ENCODE results near the gene MINDY4. TPM values are rescaled to one million over a fixed set of nuclear protein-coding genes. Genes with fewer than 3 reads are reported as not detected.

MINDY4 gene
- total RNA-seq, 1 donor from 2014 or later, result 8.4 TPM

GRCh38 chr7:30844916-30845315 lies 73.7 kb downstream of the MINDY4 start:
- no peak for TF ChIP-seq CTCF (conservative IDR thresholded peaks at IDR 0.05)
- peaks cover 16% of the 10 kb centered on the region for H3K4me1 Mint-ChIP-seq (ENCODE audit: unreplicated experiment)

GRCh38 chr7:30845426-30846135 lies 74.4 kb downstream of the MINDY4 start:
- Mint-ChIP-seq H3K36me3 (no peaks in the 10 kb centered on the region), H3K9me3 (no peaks in the 10 kb centered on the region), H3K4me3 (no peak overlapping the region), H3K27ac (no peak overlapping the region), H3K27me3 (no peaks in the 10 kb centered on the region), H3K4me1 (ENCODE audit: unreplicated experiment) (peaks cover 16% of the 10 kb centered on the region)
- no peak for DNase-seq (ENCODE audit: extremely low spot score, unreplicated experiment)
- no peak for TF ChIP-seq CTCF (conservative IDR thresholded peaks at IDR 0.05)

More at GRCh38 chr7:30844916-30845315, 73.7 kb downstream of the MINDY4 start:
- no peak overlapping the region for H3K27ac Mint-ChIP-seq
- no peak overlapping the region for H3K4me3 Mint-ChIP-seq
- no peak for DNase-seq (ENCODE audit: extremely low spot score, unreplicated experiment)
- no peaks in the 10 kb centered on the region for H3K9me3 Mint-ChIP-seq
- H3K36me3 Mint-ChIP-seq, result no peaks in the 10 kb centered on the region
- H3K27me3 Mint-ChIP-seq, result no peaks in the 10 kb centered on the region

- Mint-ChIP-seq H3K9me3 (no peaks in the 10 kb centered on the region), H3K4me1 (ENCODE audit: unreplicated experiment) (peaks cover 9% of the 10 kb centered on the region), H3K36me3 (no peaks in the 10 kb centered on the region), H3K27ac (no peak overlapping the region), H3K4me3 (no peak overlapping the region), H3K27me3 (no peaks in the 10 kb centered on the region)
- TF ChIP-seq CTCF (conservative IDR thresholded peaks at IDR 0.05), result no peak
- no peak for DNase-seq (ENCODE audit: extremely low spot score, unreplicated experiment)
Measured at GRCh38 chr7:30846378-30846777, 75.2 kb downstream of the MINDY4 start.

- Mint-ChIP-seq H3K4me1 (ENCODE audit: unreplicated experiment) (peaks cover 17% of the 10 kb centered on the region), H3K27ac (no peak overlapping the region), H3K36me3 (no peaks in the 10 kb centered on the region), H3K4me3 (no peak overlapping the region), H3K27me3 (no peaks in the 10 kb centered on the region), H3K9me3 (no peaks in the 10 kb centered on the region)
- TF ChIP-seq CTCF (conservative IDR thresholded peaks at IDR 0.05), result no peak
- DNase-seq (ENCODE audit: extremely low spot score, unreplicated experiment), result no peak
Measured at GRCh38 chr7:30848121-30848855, 77.1 kb downstream of the MINDY4 start.

- no peak for TF ChIP-seq CTCF (conservative IDR thresholded peaks at IDR 0.05)
- peaks cover 17% of the 10 kb centered on the region for H3K4me1 Mint-ChIP-seq (ENCODE audit: unreplicated experiment)
- H3K36me3 Mint-ChIP-seq, result no peaks in the 10 kb centered on the region
- H3K27ac Mint-ChIP-seq, result peak overlapping the region; percentile 9
- no peak for DNase-seq (ENCODE audit: extremely low spot score, unreplicated experiment)
- no peaks in the 10 kb centered on the region for H3K27me3 Mint-ChIP-seq
- no peak overlapping the region for H3K4me3 Mint-ChIP-seq
- no peaks in the 10 kb centered on the region for H3K9me3 Mint-ChIP-seq
Measured at GRCh38 chr7:30849565-30849964, 78.3 kb downstream of the MINDY4 start.

Data from type B pancreatic cell (in vitro differentiated cells).